NK-92 treated with Interleukin-12 subunit alpha and Interleukin-12 subunit beta, amount 100 ng/mL, for 24 hours (cell line): ENCODE data around the gene KCNIP4.
"Not testable (repeated sequence)": the region's sequence is repeated elsewhere in the genome, so short reads cannot be mapped to it uniquely, and the experiment has no call there.

ENCODE experiments used
- DNase-seq: peaks from one replicate; lab custom pipeline; 2025; lab: John Stamatoyannopoulos, UW

Gene KCNIP4

GRCh38 chr4:20857081-20857480 is 1091.5 kb downstream of the KCNIP4 start:
- no peak for DNase-seq

GRCh38 chr4:20847124-20847747 is 1101.3 kb downstream of the KCNIP4 start:
- DNase-seq = no peak

- DNase-seq = no peak
These were observed 1104.3 kb downstream of the KCNIP4 start for GRCh38 chr4:20844311-20844710.

GRCh38 chr4:20840648-20841190 is 1107.9 kb downstream of the KCNIP4 start:
- no peak for DNase-seq

- DNase-seq = no peak
These were observed 1108.6 kb downstream of the KCNIP4 start for GRCh38 chr4:20839957-20840356.

- no peak for DNase-seq
These were observed 1110.1 kb downstream of the KCNIP4 start for GRCh38 chr4:20838476-20838875.

GRCh38 chr4:20832826-20833225 is 1115.7 kb downstream of the KCNIP4 start:
- DNase-seq = no peak

- no peak for DNase-seq
These were observed 1116.8 kb downstream of the KCNIP4 start for GRCh38 chr4:20831746-20832145.

- no peak for DNase-seq
These were observed 1118.8 kb downstream of the KCNIP4 start for GRCh38 chr4:20829617-20830357.

- DNase-seq = no peak
These were observed 1123.1 kb downstream of the KCNIP4 start for GRCh38 chr4:20825505-20825904.

- no peak for DNase-seq
These were observed 1132.3 kb downstream of the KCNIP4 start for GRCh38 chr4:20816287-20816686.

- no peak for DNase-seq
These were observed 1134.9 kb downstream of the KCNIP4 start for GRCh38 chr4:20813700-20814099.

GRCh38 chr4:20809812-20810211 is 1138.8 kb downstream of the KCNIP4 start:
- DNase-seq = no peak

- no peak for DNase-seq
These were observed 1142.9 kb downstream of the KCNIP4 start for GRCh38 chr4:20805716-20806115.

GRCh38 chr4:20787940-20788665 is 1160.5 kb downstream of the KCNIP4 start:
- no peak for DNase-seq

GRCh38 chr4:20783134-20783533 is 1165.4 kb downstream of the KCNIP4 start:
- DNase-seq = not testable (repeated sequence)

- DNase-seq = no peak
These were observed 1169.7 kb downstream of the KCNIP4 start for GRCh38 chr4:20778896-20779295.

GRCh38 chr4:20773144-20773997 is 1175.2 kb downstream of the KCNIP4 start:
- no peak for DNase-seq

- no peak for DNase-seq
These were observed 1184.1 kb downstream of the KCNIP4 start for GRCh38 chr4:20764366-20764992.

- DNase-seq = no peak
These were observed 1186.7 kb downstream of the KCNIP4 start for GRCh38 chr4:20761826-20762225.

- no peak for DNase-seq
These were observed 1187.2 kb downstream of the KCNIP4 start for GRCh38 chr4:20761382-20761781.
